Neuronal stem cell (in vitro differentiated cells): ENCODE measurements around the gene SLC10A7.

Source experiments
- DNase-seq: peaks from one replicate; pipeline ENCODE4 v3.0.0-alpha.2; 2013; ENCODE audit warnings: low spot score
- H2AFZ ChIP-seq: one replicate; pipeline ENCODE4 v1.6.1; 2013; ENCODE audit warnings: mild to moderate bottlenecking, low read length, inconsistent platforms
- H2AK5ac ChIP-seq: 2 replicates; pipeline ENCODE4 v1.6.1; 2013; ENCODE audit warnings: low read depth, mild to moderate bottlenecking, inconsistent platforms, low read length, moderate library complexity, mixed read lengths
- H2BK120ac ChIP-seq: 2 replicates; pipeline ENCODE4 v1.6.1; 2013; ENCODE audit warnings: low read depth, mild to moderate bottlenecking, inconsistent platforms, low read length, moderate library complexity, mixed read lengths
- H2BK12ac ChIP-seq: one replicate; pipeline ENCODE4 v1.6.1; 2013; ENCODE audit warnings: low read length, inconsistent platforms
- H2BK15ac ChIP-seq: 2 replicates; pipeline ENCODE4 v1.6.1; 2013; ENCODE audit warnings: mild to moderate bottlenecking, low read length, inconsistent platforms, mixed read lengths
- H2BK5ac ChIP-seq: one replicate; pipeline ENCODE4 v1.6.1; 2013; ENCODE audit warnings: inconsistent platforms, mild to moderate bottlenecking, low read length, moderate library complexity
- H3K14ac ChIP-seq: one replicate; pipeline ENCODE4 v1.6.1; 2013; ENCODE audit warnings: low read length, inconsistent platforms
- H3K18ac ChIP-seq: 2 replicates; pipeline ENCODE4 v1.6.1; 2013; ENCODE audit warnings: low read length, inconsistent platforms
- H3K23ac ChIP-seq: 2 replicates; pipeline ENCODE4 v1.6.1; 2013; ENCODE audit warnings: low read depth, mild to moderate bottlenecking, mixed read lengths, low read length, inconsistent platforms; ENCODE audit not compliant: poor library complexity
- H3K27ac ChIP-seq: replicated peaks from 3 replicates; pipeline ENCODE4 v1.5.1; 2013; ENCODE audit warnings: low read length, inconsistent platforms
- H3K27me3 ChIP-seq, 3 experiments: 2 replicates each; pipeline ENCODE4 v1.6.1; 2013; ENCODE audit warnings: low read length in 3 of 3, mild to moderate bottlenecking in 2 of 3, inconsistent platforms in 1 of 3, low read depth in 1 of 3, mixed read lengths in 1 of 3, moderate library complexity in 1 of 3; ENCODE audit not compliant: control insufficient read depth in 3 of 3, insufficient read depth in 3 of 3
- H3K36me3 ChIP-seq, 2 donors: replicated peaks in 1 of 2; 2 replicates each; pipeline ENCODE4 v1.6.1; 2013; ENCODE audit warnings: low read length in 2 of 2; ENCODE audit not compliant: control insufficient read depth in 2 of 2, insufficient read depth in 2 of 2
- H3K4ac ChIP-seq: 2 replicates; pipeline ENCODE4 v1.6.1; 2013; ENCODE audit warnings: inconsistent platforms, mild to moderate bottlenecking, low read length, moderate library complexity
- H3K4me1 ChIP-seq, 2 donors: 1 replicate in 1 of 2; 2 replicates in 1 of 2; pipeline ENCODE4 v1.6.1; 2013; ENCODE audit warnings: low read length in 2 of 2, low read depth in 1 of 2; ENCODE audit not compliant: control insufficient read depth in 2 of 2, insufficient read depth in 1 of 2
- H3K4me2 ChIP-seq: one replicate; pipeline ENCODE4 v1.6.1; 2013; ENCODE audit warnings: mild to moderate bottlenecking, low read length, inconsistent platforms; ENCODE audit not compliant: insufficient read depth, poor library complexity, severe bottlenecking
- H3K4me3 ChIP-seq, 2 donors: 2 replicates each; pipeline ENCODE4 v1.5.1; 2013; ENCODE audit warnings: low read length in 2 of 2, mild to moderate bottlenecking in 2 of 2, inconsistent platforms in 1 of 2, moderate library complexity in 1 of 2
- H3K79me1 ChIP-seq: one replicate; pipeline ENCODE4 v1.6.1; 2013; ENCODE audit warnings: low read depth, mild to moderate bottlenecking, inconsistent platforms, low read length, moderate library complexity
- H3K9ac ChIP-seq: one replicate; pipeline ENCODE4 v1.6.1; 2013; ENCODE audit warnings: mild to moderate bottlenecking, low read depth, low read length, inconsistent platforms; ENCODE audit not compliant: poor library complexity
- H3K9me3 ChIP-seq, 2 donors: replicated peaks in 1 of 2; 2 replicates each; pipeline versions ENCODE3 to v1.6.1; 2013; ENCODE audit warnings: low read length in 2 of 2, mild to moderate bottlenecking in 2 of 2, inconsistent platforms in 1 of 2, low read depth in 1 of 2, mixed read lengths in 1 of 2, moderate library complexity in 1 of 2; ENCODE audit not compliant: control insufficient read depth in 2 of 2, insufficient read depth in 1 of 2
- H4K8ac ChIP-seq: one replicate; pipeline ENCODE4 v1.6.1; 2013; ENCODE audit warnings: low read depth, mild to moderate bottlenecking, inconsistent platforms, low read length, moderate library complexity
- H4K91ac ChIP-seq: one replicate; pipeline ENCODE4 v1.6.1; 2013; ENCODE audit warnings: low read length, low read depth, mild to moderate bottlenecking, inconsistent platforms; ENCODE audit not compliant: poor library complexity
- WGBS, 2 donors: extraction: QIAGEN DNeasy Blood & Tissue Kit; methylation state at CpG; one replicate each; pipeline ENCODE4 v1.1.7; 2013; ENCODE audit warnings: missing lambda C conversion rate in 2 of 2, mixed read lengths in 1 of 2; ENCODE audit not compliant: insufficient read length in 2 of 2, insufficient replicate concordance in 1 of 2; ENCODE audit errors: extremely low coverage in 2 of 2; 5-methylcytosine and 5-hydroxymethylcytosine counted together

SLC10A7 gene

DNA sequence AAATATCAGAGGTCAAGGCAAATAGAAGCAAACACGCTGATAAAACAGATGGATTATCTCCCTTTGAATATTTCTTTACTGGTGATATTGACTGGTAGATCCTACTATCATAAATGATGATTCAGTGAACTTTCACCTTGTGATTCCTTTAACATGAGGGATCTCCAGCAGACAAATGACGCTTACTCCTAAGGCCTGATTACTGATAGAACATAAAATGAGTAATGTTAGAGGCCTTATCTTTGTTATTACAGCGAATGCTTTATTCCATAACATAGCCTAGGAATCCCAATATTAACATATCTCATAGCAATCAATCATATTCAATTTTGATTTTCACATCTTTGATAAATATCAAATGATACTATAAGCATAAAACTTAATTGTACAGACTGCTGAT, 152.3 kb downstream of the SLC10A7 start:
- Histone ChIP-seq H4K91ac (no peak overlapping the region), H3K4me3 (no peak overlapping the region), H3K4me1 (peaks cover 2 to 23% of the 10 kb centered on the region in 2 donors), H3K18ac (no peak overlapping the region), H2BK5ac (no peak overlapping the region), H2BK120ac (no peak overlapping the region), H3K14ac (no peak overlapping the region), H2BK12ac (no peak overlapping the region), H3K36me3 (no peaks in the 10 kb centered on the region), H3K27ac (no peak overlapping the region), H2BK15ac (no peak overlapping the region), H3K9me3 (peaks cover 0 to 9% of the 10 kb centered on the region in 2 donors), H3K27me3 (no peaks in the 10 kb centered on the region), H2AK5ac (no peak overlapping the region), H2AFZ (no peak overlapping the region), H3K9ac (no peak overlapping the region), H3K79me1 (no peaks in the 10 kb centered on the region), H3K23ac (no peak overlapping the region), H3K4ac (no peak overlapping the region), H3K4me2 (no peak overlapping the region), H4K8ac (no peak overlapping the region)
- DNase-seq, result no peak
- WGBS, 2 donors, result no CpG with 5 or more reads among the region's 3 CpGs

DNA sequence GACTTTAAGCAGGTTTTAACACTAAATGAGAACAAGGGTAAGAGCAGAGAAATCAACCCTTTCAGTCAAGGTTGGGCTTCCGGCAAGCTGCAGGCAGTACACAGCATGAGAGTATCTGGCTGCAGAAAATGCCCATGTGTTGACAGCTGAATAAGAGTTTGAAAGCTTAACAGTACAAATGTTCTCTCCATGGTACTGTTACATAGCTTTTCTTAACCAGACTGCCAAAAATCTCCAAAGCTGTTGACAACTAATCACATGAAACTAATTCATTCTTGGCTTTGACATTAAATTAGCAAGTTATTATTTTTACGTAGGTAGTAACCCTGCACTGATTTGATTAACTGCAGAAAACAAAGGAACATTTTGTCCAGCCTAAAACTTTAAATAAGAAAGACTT, 153.5 kb downstream of the SLC10A7 start:
- Histone ChIP-seq H3K79me1 (no peaks in the 10 kb centered on the region), H3K4me3 (no peak overlapping the region), H3K18ac (no peak overlapping the region), H3K27me3 (no peaks in the 10 kb centered on the region), H3K4ac (no peak overlapping the region), H3K9ac (no peak overlapping the region), H3K23ac (no peak overlapping the region), H2BK5ac (no peak overlapping the region), H2AFZ (peak overlapping the region; percentile 13), H3K9me3 (peaks cover 0 to 9% of the 10 kb centered on the region in 2 donors), H4K8ac (no peak overlapping the region), H3K4me2 (peak overlapping the region; percentile 22), H4K91ac (no peak overlapping the region), H3K27ac (no peak overlapping the region), H3K14ac (no peak overlapping the region), H2BK15ac (no peak overlapping the region), H3K4me1 (peaks cover 2 to 23% of the 10 kb centered on the region in 2 donors), H2BK120ac (no peak overlapping the region), H2AK5ac (no peak overlapping the region), H2BK12ac (no peak overlapping the region), H3K36me3 (no peaks in the 10 kb centered on the region)
- DNase-seq, result no peak
- no CpG with 5 or more reads among the region's 2 CpGs for WGBS, 2 donors

DNA sequence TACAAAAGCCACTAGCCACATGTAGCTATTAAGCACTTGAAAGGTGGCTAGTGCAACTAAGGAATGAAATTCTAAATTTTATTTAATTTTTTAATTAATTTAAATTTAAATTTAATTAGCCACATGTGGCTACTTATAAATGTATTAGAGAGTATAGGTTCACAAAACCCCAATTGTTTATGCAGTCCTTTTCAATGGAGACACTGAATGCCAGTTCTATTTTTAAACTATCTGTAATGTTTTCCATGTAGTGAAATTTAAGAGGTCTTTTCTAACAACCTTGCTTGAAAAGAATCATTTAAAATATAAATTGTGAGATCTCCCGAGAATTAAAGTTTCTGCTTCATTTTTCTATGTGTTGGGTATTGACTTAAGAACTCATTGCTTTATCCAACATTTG, 154.4 kb downstream of the SLC10A7 start:
- H2BK12ac ChIP-seq, result no peak overlapping the region
- H2BK15ac ChIP-seq, result no peak overlapping the region
- H4K8ac ChIP-seq, result no peak overlapping the region
- H2BK120ac ChIP-seq, result no peak overlapping the region
- H3K23ac ChIP-seq, result no peak overlapping the region
- no peak overlapping the region for H2BK5ac ChIP-seq
- no peak overlapping the region for H3K4ac ChIP-seq
- WGBS, 2 donors, result no CpG with 5 or more reads among the region's 1 CpG
- H2AFZ ChIP-seq, result no peak overlapping the region
- H3K79me1 ChIP-seq, result no peaks in the 10 kb centered on the region
- no peak overlapping the region for H3K4me3 ChIP-seq
- H3K9me3 ChIP-seq, result peaks cover 0 to 9% of the 10 kb centered on the region in 2 donors
- H3K27ac ChIP-seq, result no peak overlapping the region
- no peak for DNase-seq
- H3K36me3 ChIP-seq, result no peaks in the 10 kb centered on the region
- no peak overlapping the region for H2AK5ac ChIP-seq
- no peak overlapping the region for H3K14ac ChIP-seq
- peaks cover 2 to 23% of the 10 kb centered on the region in 2 donors for H3K4me1 ChIP-seq
- H4K91ac ChIP-seq, result no peak overlapping the region
- H3K9ac ChIP-seq, result no peak overlapping the region
- H3K18ac ChIP-seq, result no peak overlapping the region
- H3K27me3 ChIP-seq, result no peaks in the 10 kb centered on the region
- H3K4me2 ChIP-seq, result no peak overlapping the region

DNA sequence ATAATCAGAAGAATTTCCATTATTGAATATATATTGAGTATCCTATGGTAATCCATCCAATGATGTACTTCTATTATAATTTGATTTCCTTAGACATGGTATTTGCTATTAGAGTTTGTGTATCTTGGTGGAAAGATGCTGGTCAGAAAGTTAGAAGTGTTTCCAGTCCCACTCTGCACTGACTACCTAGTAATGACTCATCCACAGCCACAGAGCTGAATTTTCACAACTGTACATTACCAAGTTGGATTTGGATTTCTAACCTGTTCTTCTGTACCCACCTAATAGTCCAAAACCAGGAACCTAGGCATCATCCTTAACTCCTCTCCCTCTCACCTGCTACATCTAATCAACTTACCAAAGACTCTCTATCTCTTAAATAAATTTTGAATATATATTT, 162.0 kb downstream of the SLC10A7 start:
- Histone ChIP-seq H3K27ac (no peak overlapping the region), H3K36me3 (no peaks in the 10 kb centered on the region), H4K91ac (no peak overlapping the region), H3K4me3 (no peak overlapping the region), H2AK5ac (no peak overlapping the region), H3K4me2 (no peak overlapping the region), H3K27me3 (no peaks in the 10 kb centered on the region), H2AFZ (no peak overlapping the region), H3K18ac (no peak overlapping the region), H2BK120ac (no peak overlapping the region), H4K8ac (no peak overlapping the region), H3K14ac (no peak overlapping the region), H3K79me1 (no peaks in the 10 kb centered on the region), H2BK12ac (no peak overlapping the region), H3K4ac (no peak overlapping the region), H2BK15ac (no peak overlapping the region), H3K23ac (no peak overlapping the region), H3K4me1 (no peaks in the 10 kb centered on the region), H3K9ac (no peak overlapping the region), H3K9me3 (peaks cover 0 to 10% of the 10 kb centered on the region in 2 donors), H2BK5ac (no peak overlapping the region)
- DNase-seq, result no peak
